SK-N-SH (cell line): ENCODE results near the gene SRMS. TPM values are rescaled to one million over a fixed set of nuclear protein-coding genes. Genes with fewer than 3 reads are reported as not detected.

Source experiments
- CTCF ChIA-PET: fragments of 300-600, 350-600 bp; formaldehyde crosslinking; extraction: SDS; loops from one replicate; lab custom pipeline; 2021; lab: Yijun Ruan, JAX
- POLR2A ChIA-PET: fragments of 350-600 bp; sonication (Branson Sonifier 250); formaldehyde crosslinking; extraction: SDS; loops from one replicate; lab custom pipeline; 2020; ENCODE audit warnings: antibody characterized with exemption, inconsistent platforms; lab: Yijun Ruan, JAX
- DNase-seq: peaks from one replicate; pipeline ENCODE4 v3.0.0; 2012
- H2AFZ ChIP-seq: fragments of 200-600 bp; sonication (generic); 2 replicates; pipeline ENCODE4 v1.8.1; 2016; ENCODE audit warnings: antibody characterized with exemption, mild to moderate bottlenecking, low read depth
- H3F3A ChIP-seq: fragments of 200-600 bp; sonication (generic); replicated peaks from 2 replicates; pipeline ENCODE3; 2016; ENCODE audit warnings: antibody characterized with exemption, mild to moderate bottlenecking; ENCODE audit not compliant: insufficient read depth
- H3K27ac ChIP-seq, 2 experiments: fragments of 200-500 bp in 1 of 2; fragments of 200-600 bp in 1 of 2; sonication (Bioruptor generic) in 1 of 2; sonication (generic), shearing (Covaris generic) in 1 of 2; 2 replicates each; pipeline versions ENCODE4 v1.5.1 to v1.6.1; 2014 to 2016; ENCODE audit warnings: low read depth in 2 of 2, inconsistent platforms in 1 of 2, low read length in 1 of 2, mild to moderate bottlenecking in 1 of 2, mixed read lengths in 1 of 2
- H3K27me3 ChIP-seq: fragments of 200-600 bp; sonication (generic), shearing (Covaris generic); 2 replicates; pipeline ENCODE4 v1.6.1; 2016; ENCODE audit warnings: mixed run types; ENCODE audit not compliant: insufficient read depth
- H3K36me3 ChIP-seq, 2 experiments: fragments of 200-500 bp in 1 of 2; fragments of 200-600 bp in 1 of 2; sonication (Bioruptor generic) in 1 of 2; sonication (generic) in 1 of 2; replicated peaks in 1 of 2; 2 replicates each; pipeline versions ENCODE3 to v1.5.1; 2014 to 2016; ENCODE audit warnings: low read length in 1 of 2, mild to moderate bottlenecking in 1 of 2; ENCODE audit not compliant: insufficient read depth in 2 of 2, control insufficient read depth in 1 of 2
- H3K4me1 ChIP-seq, 2 experiments: fragments of 200-500 bp in 1 of 2; fragments of 200-600 bp in 1 of 2; sonication (Bioruptor generic) in 1 of 2; sonication (generic), shearing (Covaris generic) in 1 of 2; 2 replicates each; pipeline versions ENCODE4 v1.5.1 to v1.6.1; 2014 to 2016; ENCODE audit warnings: low read depth in 1 of 2, low read length in 1 of 2, mixed run types in 1 of 2; ENCODE audit not compliant: insufficient read depth in 2 of 2, control insufficient read depth in 1 of 2
- H3K4me2 ChIP-seq: fragments of 200-600 bp; sonication (generic), shearing (Covaris generic); 2 replicates; pipeline ENCODE4 v1.6.1; 2017; ENCODE audit warnings: mixed run types
- H3K4me3 ChIP-seq, 2 experiments: fragments of 200-500 bp in 1 of 2; fragments of 200-600 bp in 1 of 2; sonication (Bioruptor generic) in 1 of 2; sonication (generic), shearing (Covaris generic) in 1 of 2; 2 replicates each; pipeline versions ENCODE4 v1.5.1 to v1.8.1; 2014 to 2016; ENCODE audit warnings: low read depth in 2 of 2, inconsistent platforms in 1 of 2, low read length in 1 of 2, mild to moderate bottlenecking in 1 of 2, mixed read lengths in 1 of 2, moderate library complexity in 1 of 2
- H3K79me2 ChIP-seq: fragments of 200-600 bp; sonication (generic); 2 replicates; pipeline ENCODE4 v1.8.1; 2017; ENCODE audit warnings: mild to moderate bottlenecking; ENCODE audit not compliant: insufficient read depth
- H3K9ac ChIP-seq: fragments of 200-600 bp; sonication (generic); 2 replicates; pipeline ENCODE4 v1.6.1; 2017; ENCODE audit warnings: mixed run types
- H3K9me2 ChIP-seq: fragments of 200-600 bp; sonication (generic); 2 replicates; pipeline ENCODE4 v1.6.1; 2017; ENCODE audit warnings: mixed run types
- H3K9me3 ChIP-seq: fragments of 200-600 bp; sonication (generic); 2 replicates; pipeline ENCODE4 v1.6.1; 2017; ENCODE audit warnings: mixed run types, mild to moderate bottlenecking, moderate library complexity
- H4K20me1 ChIP-seq: fragments of 200-600 bp; sonication (generic); 2 replicates; pipeline ENCODE4 v1.6.1; 2017; ENCODE audit warnings: mild to moderate bottlenecking, mixed run types; ENCODE audit not compliant: insufficient read depth
- CTCF ChIP-seq: fragments of 200-600 bp; sonication (generic); IDR thresholded peaks from 2 replicates; pipeline ENCODE4 v1.6.1; 2017; ENCODE audit warnings: antibody characterized with exemption, mild to moderate bottlenecking, moderate library complexity
- ELF1 ChIP-seq: IDR thresholded peaks from 2 replicates; pipeline ENCODE4 v1.4.0; 2012
- EP300 ChIP-seq, 2 experiments: IDR thresholded peaks; 2 replicates each; pipeline versions ENCODE4 v1.4.0 to v1.6.1; 2012; ENCODE audit warnings: borderline replicate concordance in 1 of 2, low read depth in 1 of 2, low read length in 1 of 2
- EZH2phosphoT487 ChIP-seq: fragments of 200-600 bp; sonication (generic); IDR thresholded peaks from 2 replicates; pipeline ENCODE4 v1.6.1; 2017; ENCODE audit warnings: low read depth, mixed run types, mild to moderate bottlenecking, antibody characterized with exemption, moderate library complexity, borderline replicate concordance
- FOSL2 ChIP-seq: IDR thresholded peaks from 2 replicates; pipeline ENCODE4 v1.4.0; 2012; ENCODE audit warnings: low read depth, mild to moderate bottlenecking, moderate library complexity, borderline replicate concordance
- FOXJ3 ChIP-seq: sonication (generic); formaldehyde crosslinking; IDR thresholded peaks from 2 replicates; pipeline ENCODE4 v1.5.1; 2020; ENCODE audit warnings: mild to moderate bottlenecking, missing genetic modification reagents
- GATA2 ChIP-seq: sonication (generic); formaldehyde crosslinking; IDR thresholded peaks from 2 replicates; pipeline ENCODE4 v1.5.0; 2020; ENCODE audit warnings: mild to moderate bottlenecking, missing genetic modification reagents
- JUND ChIP-seq: IDR thresholded peaks from 2 replicates; pipeline ENCODE4 v1.4.0; 2012
- MXI1 ChIP-seq: IDR thresholded peaks from 2 replicates; pipeline ENCODE4 v1.6.1; 2012; ENCODE audit warnings: mild to moderate bottlenecking, low read depth, low read length, improper control_type of control experiment
- NRF1 ChIP-seq: IDR thresholded peaks from 2 replicates; pipeline ENCODE4 v1.6.1; 2012; ENCODE audit warnings: low read depth, mild to moderate bottlenecking, low read length
- RCOR1 ChIP-seq: fragments of 150-350 bp; IDR thresholded peaks from 2 replicates; pipeline ENCODE4 v1.6.1; 2017; ENCODE audit warnings: antibody characterized with exemption, low read length
- REST ChIP-seq: IDR thresholded peaks from 2 replicates; pipeline ENCODE4 v1.6.1; 2012; ENCODE audit warnings: mild to moderate bottlenecking, low read depth, low read length, moderate library complexity
- TCF12 ChIP-seq: IDR thresholded peaks from 2 replicates; pipeline ENCODE4 v1.4.0; 2012
- TEAD4 ChIP-seq: IDR thresholded peaks from 2 replicates; pipeline ENCODE4 v1.4.0; 2012; ENCODE audit warnings: mild to moderate bottlenecking, borderline replicate concordance; ENCODE audit not compliant: insufficient read depth
- USF2 ChIP-seq: fragments of 150-350 bp; IDR thresholded peaks from 2 replicates; pipeline ENCODE4 v1.6.1; 2017; ENCODE audit warnings: antibody characterized with exemption, low read length, low read depth, borderline replicate concordance
- YY1 ChIP-seq: IDR thresholded peaks from 2 replicates; pipeline ENCODE4 v1.4.0; 2012; ENCODE audit warnings: low read depth, mild to moderate bottlenecking
- WGBS: methylation state at CpG from one replicate; pipeline ENCODE4 v1.1.6; 2017; ENCODE audit warnings: low lambda C conversion rate; 5-methylcytosine and 5-hydroxymethylcytosine counted together
- polyA plus RNA-seq, 3 experiments: library from polyadenylated mRNA; depleted of rRNA; stranded (reverse); fragments of >200 nt; gene quantifications; 2 replicates each; pipeline ENCODE4 v1.2.3, GENCODE V29; 2012
- TF ChIP-seq, protein P1 (sequence below): IDR thresholded peaks from 2 replicates; pipeline ENCODE4; 2012
- TF ChIP-seq, protein P2 (sequence below): IDR thresholded peaks from 2 replicates; pipeline ENCODE4 v1.4.0; 2012; ENCODE audit warnings: low read depth, borderline replicate concordance

Gene SRMS
- polyA plus RNA-seq, 1 of the 3 experiments (the other 2 are of a cell fraction): not detected

GRCh38 chr20:63544241-63544957 is 3.1 kb downstream of the SRMS start:
- no peaks in the 10 kb centered on the region for H3K79me2 ChIP-seq
- no peak overlapping the region for H3K9ac ChIP-seq
- H4K20me1 ChIP-seq: no peaks in the 10 kb centered on the region
- H2AFZ ChIP-seq: no peak overlapping the region
- peaks cover 0 to 11% of the 10 kb centered on the region in 2 experiments; a peak in 1 of 4 replicates for H3K4me1 ChIP-seq
- H3K4me2 ChIP-seq: no peak overlapping the region
- no peaks in the 10 kb centered on the region for H3K9me3 ChIP-seq
- CTCF ChIA-PET: interaction anchor here (0.7 to 1.5 kb wide), 4 partner anchors 23 to 429 kb away, joined by 3 to 6 read pairs (median 3); partner anchors contain the start of gene PPDPF
- H3F3A ChIP-seq: no peaks in the 10 kb centered on the region
- POLR2A ChIA-PET: no interaction called here
- WGBS: 84% methylated on average over 13 of the region's 27 CpGs
- no peak overlapping the region for H3K4me3 ChIP-seq
- DNase-seq: no peak
- H3K36me3 ChIP-seq: no peaks in the 10 kb centered on the region
- TF ChIP-seq CTCF (no peak), RCOR1 (no peak), YY1 (no peak), TCF12 (no peak), TEAD4 (no peak), NRF1 (no peak), FOSL2 (no peak), USF2 (no peak), REST (no peak), ELF1 (no peak), EZH2phosphoT487 (no peak), MXI1 (no peak), GATA2 (no peak), EP300 (IDR thresholded peaks at IDR 0.05; ENCODE audit: borderline replicate concordance in 1 of 2, low read depth in 1 of 2, low read length in 1 of 2) (no peak), JUND (no peak), FOXJ3 (no peak)
- TF ChIP-seq, protein P1, sequence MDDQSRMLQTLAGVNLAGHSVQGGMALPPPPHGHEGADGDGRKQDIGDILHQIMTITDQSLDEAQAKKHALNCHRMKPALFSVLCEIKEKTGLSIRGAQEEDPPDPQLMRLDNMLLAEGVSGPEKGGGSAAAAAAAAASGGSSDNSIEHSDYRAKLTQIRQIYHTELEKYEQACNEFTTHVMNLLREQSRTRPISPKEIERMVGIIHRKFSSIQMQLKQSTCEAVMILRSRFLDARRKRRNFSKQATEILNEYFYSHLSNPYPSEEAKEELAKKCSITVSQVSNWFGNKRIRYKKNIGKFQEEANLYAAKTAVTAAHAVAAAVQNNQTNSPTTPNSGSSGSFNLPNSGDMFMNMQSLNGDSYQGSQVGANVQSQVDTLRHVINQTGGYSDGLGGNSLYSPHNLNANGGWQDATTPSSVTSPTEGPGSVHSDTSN: no peak
- TF ChIP-seq, protein P2, sequence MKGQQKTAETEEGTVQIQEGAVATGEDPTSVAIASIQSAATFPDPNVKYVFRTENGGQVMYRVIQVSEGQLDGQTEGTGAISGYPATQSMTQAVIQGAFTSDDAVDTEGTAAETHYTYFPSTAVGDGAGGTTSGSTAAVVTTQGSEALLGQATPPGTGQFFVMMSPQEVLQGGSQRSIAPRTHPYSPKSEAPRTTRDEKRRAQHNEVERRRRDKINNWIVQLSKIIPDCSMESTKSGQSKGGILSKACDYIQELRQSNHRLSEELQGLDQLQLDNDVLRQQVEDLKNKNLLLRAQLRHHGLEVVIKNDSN: no peak
- TF ChIP-seq, all 33 proteins: peak for 0
- no peaks in the 10 kb centered on the region for H3K27me3 ChIP-seq
- no peaks in the 10 kb centered on the region for H3K9me2 ChIP-seq
- no peak overlapping the region for H3K27ac ChIP-seq
